Superior temporal gyrus (tissue), 1 donor: Measurements from ENCODE around the gene ZDHHC18.
"Not testable (repeated sequence)": the region's sequence is repeated elsewhere in the genome, so short reads cannot be mapped to it uniquely, and the experiment has no call there.

ENCODE experiments used
- DNase-seq: peaks from one replicate; pipeline ENCODE4 v3.0.0-alpha.2; 2016; ENCODE audit errors: extremely low spot score

ZDHHC18 gene

DNA sequence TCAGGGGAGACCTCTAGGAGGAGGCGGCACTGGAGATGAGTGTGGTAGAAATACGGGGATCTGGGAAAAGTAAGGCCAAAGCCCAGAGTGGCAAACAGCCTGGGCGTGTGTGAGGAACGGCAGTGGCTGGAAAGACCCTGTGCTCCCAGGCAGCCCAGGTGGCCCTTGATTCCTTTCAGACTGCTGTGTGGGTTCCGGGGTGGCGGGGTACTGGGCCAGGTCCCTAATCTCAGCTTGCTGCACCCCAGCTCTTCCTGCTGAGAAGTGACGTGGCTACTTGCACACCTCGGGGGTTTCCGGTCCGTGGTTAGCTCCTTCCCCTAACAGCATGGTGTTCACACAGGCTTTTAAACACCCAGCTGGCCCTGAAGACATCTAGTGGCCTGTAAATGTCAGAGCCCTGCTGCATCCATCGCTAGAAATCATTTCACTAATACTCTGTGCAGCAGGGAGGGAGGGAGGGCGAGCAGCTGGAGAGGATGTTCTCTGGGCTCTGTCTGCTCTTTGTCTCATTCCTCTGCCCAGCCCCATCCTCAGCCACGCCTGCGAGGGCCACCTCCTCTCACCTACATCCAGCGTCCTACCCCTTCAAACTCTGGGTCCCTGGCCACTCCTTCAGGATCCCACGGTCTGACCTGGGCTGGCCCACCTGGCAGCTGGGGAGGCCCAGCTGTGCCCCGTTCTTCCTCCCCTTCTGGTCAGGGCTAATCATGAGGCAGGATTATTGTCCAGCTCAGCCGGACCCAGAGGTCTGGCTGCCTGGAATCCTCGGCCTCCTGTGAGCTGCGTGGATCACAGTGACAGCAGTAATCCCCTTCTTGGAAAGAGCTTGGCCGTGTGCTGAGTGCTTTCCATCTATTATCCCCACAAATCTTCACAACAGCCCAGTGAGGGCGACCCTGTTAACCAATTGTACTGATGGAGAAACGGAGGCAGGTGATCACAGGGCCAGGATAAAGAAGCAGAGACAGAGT lies 7.2 kb downstream of the ZDHHC18 start:
- no peak for DNase-seq

DNA sequence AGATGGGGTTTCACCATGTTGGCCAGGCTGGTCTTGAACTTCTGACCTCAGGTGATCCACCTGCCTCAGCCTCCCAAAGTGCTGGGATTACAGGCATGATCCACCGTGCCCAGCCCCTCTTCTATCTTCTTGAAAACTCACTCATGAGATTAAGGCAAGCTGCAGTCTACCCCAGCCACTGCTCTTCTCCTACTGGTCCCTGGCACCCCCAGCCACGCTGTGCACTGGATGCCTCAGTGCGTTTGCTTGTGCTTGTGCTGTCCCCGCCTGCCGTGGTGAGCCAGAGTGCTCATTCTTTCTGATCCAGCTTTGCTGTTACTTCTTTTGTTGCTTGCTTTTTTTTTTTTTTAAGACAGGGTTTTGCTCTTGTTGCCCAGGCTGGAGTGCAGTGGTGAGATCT lies 11.2 kb downstream of the ZDHHC18 start:
- not testable (repeated sequence) for DNase-seq

DNA sequence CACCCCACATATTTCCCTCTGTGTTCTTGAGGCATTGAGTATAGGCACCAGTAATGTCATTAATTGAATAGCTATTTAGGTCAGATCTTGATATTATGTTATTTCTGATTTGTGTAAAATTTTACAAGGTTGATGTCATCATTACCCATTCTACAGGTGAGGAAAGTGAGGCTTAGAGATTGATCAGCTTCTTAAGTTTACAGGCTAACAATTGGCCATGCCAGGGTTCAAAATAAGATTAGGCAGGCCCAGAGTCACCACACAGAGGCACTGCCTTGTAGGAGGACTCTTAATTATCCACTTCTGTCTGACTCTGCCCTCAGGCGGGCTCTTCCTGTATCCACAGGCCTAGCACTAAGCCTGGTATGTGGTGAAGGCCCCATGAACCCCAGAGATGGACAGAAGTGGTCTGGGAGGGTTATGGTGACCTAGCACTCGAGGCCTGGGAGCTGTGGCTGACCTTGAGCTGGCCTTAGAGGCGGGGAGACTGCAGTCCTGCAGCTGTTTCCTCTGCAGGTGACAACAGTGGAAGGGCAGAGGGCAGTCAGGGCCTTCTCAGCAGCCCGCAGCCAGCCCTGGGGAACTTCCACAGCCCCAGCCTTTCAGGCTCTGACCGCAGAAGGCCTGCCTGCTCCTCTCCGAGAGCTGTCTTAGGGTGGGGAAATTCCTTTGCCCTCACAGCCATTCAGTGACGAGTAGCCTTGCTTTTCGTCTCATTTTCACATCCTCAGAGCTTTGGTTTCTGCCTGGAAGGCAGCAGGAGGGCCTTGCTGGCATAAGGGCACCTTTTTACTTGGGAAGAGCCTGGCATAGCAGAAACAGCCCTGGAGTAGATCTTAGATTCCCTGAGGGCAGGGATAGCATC lies 12.2 kb downstream of the ZDHHC18 start:
- no peak for DNase-seq

- DNase-seq, result no peak
Observed at GRCh38 chr1:26839339-26839722, 12.8 kb downstream of the ZDHHC18 start.

GRCh38 chr1:26839779-26840178 lies 13.3 kb downstream of the ZDHHC18 start:
- no peak for DNase-seq

DNA sequence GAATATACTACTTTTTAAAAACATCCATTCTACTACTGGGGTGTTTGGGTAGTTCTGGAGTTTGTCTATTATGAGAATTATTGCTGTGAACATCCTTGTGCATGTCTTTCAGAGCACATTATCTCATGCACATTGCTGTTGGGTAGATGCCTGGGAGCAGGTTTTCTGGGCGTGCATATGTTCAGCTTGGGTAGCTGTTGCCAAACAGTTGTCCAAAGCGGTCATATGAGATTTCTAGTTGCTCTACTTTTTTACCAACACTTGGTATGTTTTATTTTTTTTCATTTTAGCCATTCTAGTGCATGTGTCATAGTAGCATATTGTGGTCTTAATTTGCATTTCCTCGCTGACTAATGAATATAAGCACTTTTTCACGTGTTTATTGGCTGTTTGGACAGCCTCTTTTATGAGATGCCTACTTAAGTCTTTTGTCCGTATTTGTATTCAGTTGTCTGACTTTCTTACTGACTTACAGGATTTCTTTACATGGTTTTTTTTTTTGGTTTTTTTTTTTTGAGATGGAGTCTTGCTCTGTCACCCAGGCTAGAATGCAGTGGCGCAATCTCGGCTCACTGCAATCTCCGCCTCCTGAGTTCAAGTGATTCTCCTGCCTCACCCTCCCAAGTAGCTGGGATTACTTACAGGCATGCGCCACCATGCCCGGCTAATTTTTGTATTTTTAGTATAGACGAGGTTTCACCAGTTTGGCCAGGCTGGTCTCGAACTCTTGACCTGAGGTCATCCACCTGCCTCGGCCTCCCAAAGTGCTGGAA lies 18.1 kb downstream of the ZDHHC18 start:
- DNase-seq, result no peak

- DNase-seq, result not testable (repeated sequence)
Observed at GRCh38 chr1:26847826-26848225, 21.3 kb downstream of the ZDHHC18 start.

GRCh38 chr1:26848499-26848898 lies 22.0 kb downstream of the ZDHHC18 start:
- no peak for DNase-seq

GRCh38 chr1:26848941-26849774 lies 22.7 kb downstream of the ZDHHC18 start:
- no peak for DNase-seq

GRCh38 chr1:26851106-26851684 lies 24.7 kb downstream of the ZDHHC18 start:
- no peak for DNase-seq

DNA sequence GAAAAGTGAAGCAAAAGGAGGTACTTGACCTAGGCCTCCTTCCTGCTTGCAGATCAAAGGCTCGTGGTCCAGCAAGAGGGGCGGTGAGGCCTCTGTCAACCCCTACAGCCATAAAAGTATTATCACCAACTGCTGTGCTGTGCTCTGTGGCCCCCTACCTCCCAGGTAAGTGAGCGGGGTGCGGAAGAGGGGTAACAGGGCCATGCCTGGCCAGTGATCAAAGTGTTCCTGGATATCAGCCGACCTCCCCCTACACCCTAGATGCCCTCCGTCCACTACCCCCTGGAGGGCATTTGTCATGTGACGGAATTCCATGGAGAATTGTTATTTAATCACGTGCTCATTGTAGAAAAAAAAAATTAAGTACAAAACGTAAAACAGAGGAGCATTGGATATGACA lies 26.2 kb downstream of the ZDHHC18 start:
- DNase-seq, result no peak

- peak; percentile 81 for DNase-seq
Observed at GRCh38 chr1:26853156-26853555, 26.7 kb downstream of the ZDHHC18 start.

DNA sequence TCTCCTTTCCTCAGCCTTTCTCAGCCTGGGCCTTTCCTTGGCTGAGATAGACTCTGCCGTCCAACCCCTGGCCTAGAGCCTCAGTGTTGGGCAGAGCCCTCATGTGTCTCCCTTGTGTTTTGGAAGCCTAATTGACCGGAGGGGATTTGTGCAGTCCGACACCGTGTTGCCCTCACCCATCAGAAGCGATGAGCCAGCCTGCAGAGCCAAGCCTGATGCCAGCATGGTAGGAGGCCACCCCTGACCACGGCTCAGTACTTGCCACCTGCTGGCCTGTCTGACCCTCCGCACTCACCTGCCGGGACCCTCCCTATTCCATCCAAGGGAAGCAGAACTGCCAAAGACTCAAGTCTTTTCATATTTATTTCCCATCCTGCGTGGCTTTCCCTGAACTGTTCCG lies 27.1 kb downstream of the ZDHHC18 start:
- no peak for DNase-seq

GRCh38 chr1:26854906-26855305 lies 28.4 kb downstream of the ZDHHC18 start:
- no peak for DNase-seq

- DNase-seq, result no peak
Observed at GRCh38 chr1:26855636-26856035, 29.1 kb downstream of the ZDHHC18 start.

DNA sequence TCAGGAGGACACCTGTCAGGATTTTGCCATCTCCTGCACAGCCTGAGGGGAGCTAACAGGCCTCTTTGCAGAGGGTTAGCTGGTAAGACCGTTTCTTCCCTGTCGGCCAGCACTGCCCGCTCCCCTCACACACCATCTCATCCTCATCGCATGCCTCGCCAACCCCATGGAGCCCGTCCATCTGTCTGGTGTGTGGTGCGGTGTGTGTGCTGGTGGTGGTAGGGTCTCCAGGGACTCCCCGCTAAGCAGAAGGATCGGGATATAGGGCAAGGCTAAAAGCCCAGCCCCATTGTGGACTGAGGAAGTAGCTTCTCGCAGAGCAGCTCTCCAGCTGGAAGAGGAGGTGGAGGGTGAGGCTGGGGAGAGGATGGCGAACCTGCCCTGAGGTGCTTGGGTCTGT lies 29.7 kb downstream of the ZDHHC18 start:
- DNase-seq, result no peak

GRCh38 chr1:26856604-26857469 lies 30.3 kb downstream of the ZDHHC18 start:
- DNase-seq, result no peak

DNA sequence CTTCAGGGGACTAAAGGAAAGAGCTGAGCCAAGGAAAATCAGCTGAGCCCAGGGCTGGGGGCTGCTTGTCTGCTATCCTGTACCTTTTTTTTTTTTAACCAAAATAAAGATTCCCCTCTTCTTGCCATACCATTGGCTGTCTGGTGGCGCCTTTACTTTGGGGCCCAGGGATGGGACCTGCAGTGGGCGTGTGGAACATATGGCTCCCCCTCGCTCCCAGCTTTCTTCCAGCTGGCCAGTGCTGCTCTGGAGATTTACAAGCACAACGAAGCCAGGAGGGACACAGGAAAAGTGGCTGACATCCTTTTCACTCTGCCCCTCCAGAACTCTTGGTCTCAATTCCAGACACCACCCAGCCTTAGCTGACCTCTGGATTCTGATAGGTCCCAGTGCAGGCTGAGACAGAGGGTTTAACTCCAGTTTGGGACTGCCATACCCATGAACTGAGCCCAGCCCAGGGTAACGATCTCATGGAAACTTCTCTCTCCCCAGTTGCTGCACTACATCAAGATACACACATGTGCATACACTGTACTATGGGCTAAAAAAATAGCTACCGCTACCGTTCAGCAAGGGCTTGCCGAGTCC lies 31.1 kb downstream of the ZDHHC18 start:
- DNase-seq, result peak; percentile 15

DNA sequence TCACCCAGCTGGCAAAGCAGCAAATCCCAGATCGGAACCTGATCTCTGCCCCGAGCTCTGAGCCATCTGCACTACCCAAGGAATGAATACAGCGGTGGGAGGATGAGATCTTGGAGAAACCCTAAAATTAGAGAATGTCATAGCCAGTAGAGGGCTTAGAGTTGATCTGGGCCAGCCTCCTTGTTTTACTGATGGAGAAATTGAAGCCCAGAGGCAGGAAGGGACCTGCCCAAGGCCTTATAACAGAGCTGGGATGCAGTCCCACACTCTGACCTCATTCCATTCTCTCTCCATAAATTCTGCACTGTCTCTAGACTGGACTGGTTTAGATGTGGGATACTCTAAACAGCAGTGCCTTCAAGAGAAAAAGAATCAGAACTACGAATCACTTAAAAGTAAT lies 31.7 kb downstream of the ZDHHC18 start:
- DNase-seq, result no peak
